Posterior cingulate gyrus (tissue), 11 donors: ENCODE data around the gene MIEN1.
A peak's percentile ranks its signal among the peaks of the same experiment; 100 is the strongest.

Source experiments
- DNase-seq, 10 donors: peaks; one replicate each; pipeline versions ENCODE4 v3.0.0 to v3.0.0-alpha.2; 2020 to 2021; ENCODE audit warnings: mixed read lengths in 3 of 10
- intact Hi-C: fragments of 100-400 bp; cut with DNase I; formaldehyde crosslinking; loops from one replicate; pipeline ENCODE4 v1.15.1; 2023

The MIEN1 gene

GRCh38 chr17:39679521-39680192 is 50.7 kb downstream of the MIEN1 start:
- intact Hi-C loops = no loop called here
- DNase-seq = peak in 1 of 10 donors; percentile 70
